Measurements from ENCODE around the gene FALEC.
"Not testable (repeated sequence)": the region's sequence is repeated elsewhere in the genome, so short reads cannot be mapped to it uniquely, and the experiment has no call there.

DNA sequence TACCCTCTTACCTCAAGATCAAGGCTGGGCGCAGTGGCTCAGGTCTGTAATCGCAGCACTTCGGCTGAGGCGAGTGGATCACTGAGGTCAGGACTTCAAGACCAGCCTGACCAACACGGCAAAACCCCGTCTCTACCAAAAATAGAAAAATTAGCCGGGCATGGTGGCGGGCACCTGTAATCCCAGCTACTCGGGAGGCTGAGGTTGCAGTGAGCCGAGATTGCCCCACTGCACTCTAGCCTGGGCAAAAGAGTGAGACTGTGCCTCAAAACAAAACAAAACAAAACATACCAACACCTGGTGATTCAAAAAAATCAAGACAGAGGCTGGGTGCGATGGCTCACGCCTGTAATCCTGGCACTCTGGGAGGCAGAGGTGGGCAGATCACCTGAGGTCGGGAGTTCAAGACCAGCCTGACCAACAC, 58.1 kb downstream of the FALEC start:
- TF ChIP-seq, protein P1, sequence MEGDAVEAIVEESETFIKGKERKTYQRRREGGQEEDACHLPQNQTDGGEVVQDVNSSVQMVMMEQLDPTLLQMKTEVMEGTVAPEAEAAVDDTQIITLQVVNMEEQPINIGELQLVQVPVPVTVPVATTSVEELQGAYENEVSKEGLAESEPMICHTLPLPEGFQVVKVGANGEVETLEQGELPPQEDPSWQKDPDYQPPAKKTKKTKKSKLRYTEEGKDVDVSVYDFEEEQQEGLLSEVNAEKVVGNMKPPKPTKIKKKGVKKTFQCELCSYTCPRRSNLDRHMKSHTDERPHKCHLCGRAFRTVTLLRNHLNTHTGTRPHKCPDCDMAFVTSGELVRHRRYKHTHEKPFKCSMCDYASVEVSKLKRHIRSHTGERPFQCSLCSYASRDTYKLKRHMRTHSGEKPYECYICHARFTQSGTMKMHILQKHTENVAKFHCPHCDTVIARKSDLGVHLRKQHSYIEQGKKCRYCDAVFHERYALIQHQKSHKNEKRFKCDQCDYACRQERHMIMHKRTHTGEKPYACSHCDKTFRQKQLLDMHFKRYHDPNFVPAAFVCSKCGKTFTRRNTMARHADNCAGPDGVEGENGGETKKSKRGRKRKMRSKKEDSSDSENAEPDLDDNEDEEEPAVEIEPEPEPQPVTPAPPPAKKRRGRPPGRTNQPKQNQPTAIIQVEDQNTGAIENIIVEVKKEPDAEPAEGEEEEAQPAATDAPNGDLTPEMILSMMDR (IDR thresholded peaks at IDR 0.05) = not testable (repeated sequence)
- not testable (repeated sequence) for TF ChIP-seq ZFX (IDR thresholded peaks at IDR 0.05; ENCODE audit: borderline replicate concordance)

Data from 22Rv1 (cell line).